Neural cell (in vitro differentiated cells): ENCODE results near the gene MEGF9. TPM values are rescaled to one million over a fixed set of nuclear protein-coding genes. Genes with fewer than 3 reads are reported as not detected.

Experiments
- H2AFZ ChIP-seq: fragments of 200-600, 300-800 bp; sonication (generic), shearing (Covaris generic); 2 replicates; pipeline ENCODE4 v1.6.0; 2014; ENCODE audit warnings: low read depth, mild to moderate bottlenecking, antibody characterized with exemption, low read length, moderate library complexity
- H3F3A ChIP-seq: fragments of 200-600 bp; shearing (Covaris generic); 2 replicates; pipeline ENCODE4 v1.6.1; 2016; ENCODE audit warnings: mild to moderate bottlenecking, moderate library complexity, mixed read lengths, antibody characterized with exemption, low read length; ENCODE audit not compliant: insufficient read depth, poor library complexity, severe bottlenecking
- H3K27ac ChIP-seq: fragments of 200-600, 300-800 bp; sonication (generic), shearing (Covaris generic); 2 replicates; pipeline ENCODE4 v1.5.1; 2014; ENCODE audit warnings: mild to moderate bottlenecking, low read length, moderate library complexity
- H3K27me3 ChIP-seq: fragments of 300-800, 200-600 bp; sonication (generic), shearing (Covaris generic); 2 replicates; pipeline ENCODE4 v1.6.0; 2014; ENCODE audit warnings: mild to moderate bottlenecking, low read depth, low read length, moderate library complexity; ENCODE audit not compliant: insufficient read depth
- H3K36me3 ChIP-seq: fragments of 300-800, 200-600 bp; sonication (generic), shearing (Covaris generic); 2 replicates; pipeline ENCODE4 v1.5.1; 2014; ENCODE audit warnings: mild to moderate bottlenecking, antibody characterized with exemption, low read length, moderate library complexity; ENCODE audit not compliant: insufficient read depth
- H3K4me2 ChIP-seq: fragments of 300-800, 200-600 bp; sonication (generic), shearing (Covaris generic); 2 replicates; pipeline ENCODE4 v1.6.0; 2014; ENCODE audit warnings: mild to moderate bottlenecking, low read length
- H3K4me3 ChIP-seq: fragments of 300-800, 200-600 bp; sonication (generic), shearing (Covaris generic); 2 replicates; pipeline ENCODE4 v1.5.1; 2014; ENCODE audit warnings: mild to moderate bottlenecking, low read length, moderate library complexity
- H3K79me2 ChIP-seq: fragments of 200-600 bp; shearing (Covaris generic); replicated peaks from 2 replicates; pipeline ENCODE4 v1.6.0; 2014; ENCODE audit warnings: mild to moderate bottlenecking, low read length, moderate library complexity; ENCODE audit not compliant: insufficient read depth
- H3K9ac ChIP-seq: fragments of 300-800, 200-600 bp; sonication (generic), shearing (Covaris generic); 2 replicates; pipeline ENCODE4 v1.6.1; 2016; ENCODE audit warnings: mild to moderate bottlenecking, low read length, mixed read lengths
- H3K9me2 ChIP-seq: fragments of 200-600 bp; shearing (Covaris generic); 2 replicates; pipeline ENCODE4 v1.6.1; 2016; ENCODE audit warnings: mild to moderate bottlenecking, low read length, mixed read lengths; ENCODE audit not compliant: insufficient read depth
- H3K9me3 ChIP-seq: fragments of 200-600, 300-800 bp; sonication (generic), shearing (Covaris generic); 2 replicates; pipeline ENCODE4 v1.6.1; 2016; ENCODE audit warnings: mild to moderate bottlenecking, mixed run types, low read length, moderate library complexity, mixed read lengths
- H4K20me1 ChIP-seq: fragments of 200-600 bp; shearing (Covaris generic); 2 replicates; pipeline ENCODE4 v1.6.1; 2016; ENCODE audit warnings: mild to moderate bottlenecking, mixed run types; ENCODE audit not compliant: insufficient read depth
- EP300 ChIP-seq: fragments of 450-650 bp; conservative IDR thresholded peaks from 2 replicates; pipeline ENCODE4 v1.6.1; 2014; ENCODE audit warnings: antibody characterized with exemption, mild to moderate bottlenecking, moderate library complexity; ENCODE audit not compliant: poor library complexity, severe bottlenecking
- EZH2 ChIP-seq: fragments of 200-600, 300-800 bp; shearing (Covaris generic), sonication (generic); IDR thresholded peaks from 2 replicates; pipeline ENCODE4 v1.6.1; 2014; ENCODE audit warnings: antibody characterized with exemption, low read length, borderline replicate concordance, mild to moderate bottlenecking; ENCODE audit not compliant: insufficient read depth, poor library complexity, severe bottlenecking
- MXI1 ChIP-seq: fragments of 450-650 bp; conservative IDR thresholded peaks from 2 replicates; pipeline ENCODE4 v1.6.1; 2014; ENCODE audit warnings: antibody characterized with exemption, mild to moderate bottlenecking; ENCODE audit not compliant: poor library complexity, severe bottlenecking
- POLR2AphosphoS5 ChIP-seq: IDR thresholded peaks from 2 replicates; pipeline ENCODE4 v1.6.1; 2012
- RAD21 ChIP-seq: fragments of 450-650 bp; conservative IDR thresholded peaks from 2 replicates; pipeline ENCODE4 v1.6.1; 2014; ENCODE audit warnings: antibody characterized with exemption, mild to moderate bottlenecking, moderate library complexity
- SMC3 ChIP-seq: fragments of 450-650 bp; conservative IDR thresholded peaks from 2 replicates; pipeline ENCODE4 v1.6.1; 2014; ENCODE audit warnings: antibody characterized with exemption, mild to moderate bottlenecking, moderate library complexity; ENCODE audit not compliant: poor library complexity
- TAF1 ChIP-seq: IDR thresholded peaks from 2 replicates; pipeline ENCODE4 v1.6.1; 2012; ENCODE audit warnings: low read depth
- polyA plus RNA-seq: library from polyadenylated mRNA; depleted of rRNA; stranded (reverse); fragments of >200 nt; gene quantifications from 2 replicates; pipeline ENCODE4 v1.2.3, GENCODE V29; 2014
- TF ChIP-seq, protein P1 (sequence below): IDR thresholded peaks from 2 replicates; pipeline ENCODE4 v1.6.1; 2012; ENCODE audit warnings: borderline replicate concordance
- TF ChIP-seq, protein P2 (sequence below): fragments of 450-650 bp; IDR thresholded peaks from 2 replicates; pipeline ENCODE4 v1.5.1; 2014; ENCODE audit warnings: antibody characterized with exemption, mild to moderate bottlenecking, moderate library complexity; ENCODE audit not compliant: poor library complexity, severe bottlenecking

The MEGF9 gene
- polyA plus RNA-seq, 1 donor from 2014 or later = 35.0 TPM

DNA sequence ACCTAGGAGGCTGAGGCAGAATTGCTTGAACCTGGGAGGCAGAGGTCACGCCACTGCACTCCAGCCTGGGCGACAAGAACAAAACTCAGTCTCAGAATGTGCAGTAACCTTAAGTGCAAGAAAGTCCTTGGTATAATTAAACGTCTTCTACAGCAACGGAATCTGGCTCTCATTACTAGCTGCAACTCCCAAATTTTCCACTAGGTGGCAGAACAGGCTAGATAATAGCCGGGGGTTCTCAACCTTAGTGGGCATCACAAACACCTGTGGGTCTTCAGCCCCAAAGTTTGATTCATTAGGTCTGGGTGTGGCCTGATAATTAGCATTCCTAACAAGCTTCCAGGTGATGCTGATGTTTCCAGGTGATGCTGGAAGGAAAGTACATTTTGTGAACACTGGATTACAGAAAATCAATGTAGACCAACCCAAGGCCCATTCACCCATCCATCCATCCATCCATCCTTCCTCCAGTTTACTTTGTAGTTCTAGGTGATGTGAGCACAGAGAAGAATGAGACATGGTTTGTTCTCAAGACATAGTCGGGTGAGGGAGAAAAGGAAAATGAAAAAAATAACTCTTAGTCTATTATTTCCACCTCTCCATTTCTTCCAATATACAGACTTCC lies 41.7 kb upstream of the MEGF9 start:
- Histone ChIP-seq H3K9ac (no peak overlapping the region), H3K9me2 (no peaks in the 10 kb centered on the region), H3K79me2 (no peaks in the 10 kb centered on the region), H3F3A (no peaks in the 10 kb centered on the region), H4K20me1 (no peaks in the 10 kb centered on the region), H3K9me3 (no peaks in the 10 kb centered on the region), H3K27ac (no peak overlapping the region), H2AFZ (no peak overlapping the region), H3K27me3 (no peaks in the 10 kb centered on the region), H3K4me2 (no peak overlapping the region), H3K4me3 (no peak overlapping the region), H3K36me3 (no peaks in the 10 kb centered on the region)
- TF ChIP-seq SMC3 (peak; percentile 87), RAD21 (peak; percentile 92), EZH2 (no peak), TAF1 (no peak), POLR2AphosphoS5 (no peak), EP300 (no peak), MXI1 (no peak)
- TF ChIP-seq, protein P1, sequence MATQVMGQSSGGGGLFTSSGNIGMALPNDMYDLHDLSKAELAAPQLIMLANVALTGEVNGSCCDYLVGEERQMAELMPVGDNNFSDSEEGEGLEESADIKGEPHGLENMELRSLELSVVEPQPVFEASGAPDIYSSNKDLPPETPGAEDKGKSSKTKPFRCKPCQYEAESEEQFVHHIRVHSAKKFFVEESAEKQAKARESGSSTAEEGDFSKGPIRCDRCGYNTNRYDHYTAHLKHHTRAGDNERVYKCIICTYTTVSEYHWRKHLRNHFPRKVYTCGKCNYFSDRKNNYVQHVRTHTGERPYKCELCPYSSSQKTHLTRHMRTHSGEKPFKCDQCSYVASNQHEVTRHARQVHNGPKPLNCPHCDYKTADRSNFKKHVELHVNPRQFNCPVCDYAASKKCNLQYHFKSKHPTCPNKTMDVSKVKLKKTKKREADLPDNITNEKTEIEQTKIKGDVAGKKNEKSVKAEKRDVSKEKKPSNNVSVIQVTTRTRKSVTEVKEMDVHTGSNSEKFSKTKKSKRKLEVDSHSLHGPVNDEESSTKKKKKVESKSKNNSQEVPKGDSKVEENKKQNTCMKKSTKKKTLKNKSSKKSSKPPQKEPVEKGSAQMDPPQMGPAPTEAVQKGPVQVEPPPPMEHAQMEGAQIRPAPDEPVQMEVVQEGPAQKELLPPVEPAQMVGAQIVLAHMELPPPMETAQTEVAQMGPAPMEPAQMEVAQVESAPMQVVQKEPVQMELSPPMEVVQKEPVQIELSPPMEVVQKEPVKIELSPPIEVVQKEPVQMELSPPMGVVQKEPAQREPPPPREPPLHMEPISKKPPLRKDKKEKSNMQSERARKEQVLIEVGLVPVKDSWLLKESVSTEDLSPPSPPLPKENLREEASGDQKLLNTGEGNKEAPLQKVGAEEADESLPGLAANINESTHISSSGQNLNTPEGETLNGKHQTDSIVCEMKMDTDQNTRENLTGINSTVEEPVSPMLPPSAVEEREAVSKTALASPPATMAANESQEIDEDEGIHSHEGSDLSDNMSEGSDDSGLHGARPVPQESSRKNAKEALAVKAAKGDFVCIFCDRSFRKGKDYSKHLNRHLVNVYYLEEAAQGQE = no peak
- TF ChIP-seq, protein P2, sequence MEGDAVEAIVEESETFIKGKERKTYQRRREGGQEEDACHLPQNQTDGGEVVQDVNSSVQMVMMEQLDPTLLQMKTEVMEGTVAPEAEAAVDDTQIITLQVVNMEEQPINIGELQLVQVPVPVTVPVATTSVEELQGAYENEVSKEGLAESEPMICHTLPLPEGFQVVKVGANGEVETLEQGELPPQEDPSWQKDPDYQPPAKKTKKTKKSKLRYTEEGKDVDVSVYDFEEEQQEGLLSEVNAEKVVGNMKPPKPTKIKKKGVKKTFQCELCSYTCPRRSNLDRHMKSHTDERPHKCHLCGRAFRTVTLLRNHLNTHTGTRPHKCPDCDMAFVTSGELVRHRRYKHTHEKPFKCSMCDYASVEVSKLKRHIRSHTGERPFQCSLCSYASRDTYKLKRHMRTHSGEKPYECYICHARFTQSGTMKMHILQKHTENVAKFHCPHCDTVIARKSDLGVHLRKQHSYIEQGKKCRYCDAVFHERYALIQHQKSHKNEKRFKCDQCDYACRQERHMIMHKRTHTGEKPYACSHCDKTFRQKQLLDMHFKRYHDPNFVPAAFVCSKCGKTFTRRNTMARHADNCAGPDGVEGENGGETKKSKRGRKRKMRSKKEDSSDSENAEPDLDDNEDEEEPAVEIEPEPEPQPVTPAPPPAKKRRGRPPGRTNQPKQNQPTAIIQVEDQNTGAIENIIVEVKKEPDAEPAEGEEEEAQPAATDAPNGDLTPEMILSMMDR = peak; percentile 90

DNA sequence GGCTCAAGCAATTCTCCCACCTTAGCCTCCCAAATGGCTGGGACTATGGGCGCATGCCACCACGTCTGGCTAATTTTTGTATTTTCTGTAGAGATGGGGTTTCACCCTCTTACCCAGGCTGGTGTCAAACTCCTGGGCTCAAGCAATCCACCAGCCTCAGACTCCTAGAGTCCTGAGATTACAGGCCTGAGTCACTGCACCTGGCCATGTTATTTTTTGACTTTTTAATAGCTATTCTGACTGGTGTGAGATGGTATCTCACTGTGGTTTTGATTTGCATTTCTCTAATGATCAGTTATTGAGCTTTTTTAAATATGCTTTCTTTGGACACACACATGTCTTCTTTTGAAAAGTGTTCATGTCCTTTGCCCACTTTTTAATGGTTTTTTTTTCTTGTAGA lies 40.8 kb upstream of the MEGF9 start:
- Histone ChIP-seq H4K20me1 (no peaks in the 10 kb centered on the region), H2AFZ (no peak overlapping the region), H3K4me3 (no peak overlapping the region), H3K9me3 (no peaks in the 10 kb centered on the region), H3K9me2 (no peaks in the 10 kb centered on the region), H3K27me3 (no peaks in the 10 kb centered on the region), H3K79me2 (no peaks in the 10 kb centered on the region), H3F3A (no peaks in the 10 kb centered on the region), H3K36me3 (no peaks in the 10 kb centered on the region), H3K9ac (no peak overlapping the region), H3K27ac (no peak overlapping the region), H3K4me2 (no peak overlapping the region)
- TF ChIP-seq SMC3 (no peak), EZH2 (no peak), POLR2AphosphoS5 (no peak), TAF1 (no peak), EP300 (no peak), MXI1 (no peak), RAD21 (no peak)
- TF ChIP-seq, protein P1 = no peak
- TF ChIP-seq, protein P2 = no peak
